ENCODE data around the gene SIGLEC9.

GRCh38 chr19:51142119-51142518 is 17.4 kb downstream of the SIGLEC9 start, which contains the start of gene SIGLEC7:
- no peak for TF ChIP-seq PRDM6 (tag by site-specific recombination; IDR thresholded peaks at IDR 0.05)
- TF ChIP-seq ZXDB (tag by site-specific recombination; IDR thresholded peaks at IDR 0.05): no peak
- no peak for TF ChIP-seq ZNF274 (IDR thresholded peaks at IDR 0.05; ENCODE audit: low read length)
- TF ChIP-seq ZNF274 (tag by site-specific recombination; IDR thresholded peaks at IDR 0.05; ENCODE audit: borderline replicate concordance): no peak
- TF ChIP-seq CTCF (tag by site-specific recombination; IDR thresholded peaks at IDR 0.05): no peak
- no peak for TF ChIP-seq ZNF184 (tag by site-specific recombination; IDR thresholded peaks at IDR 0.05)
- TF ChIP-seq ZNF560 (tag by site-specific recombination; IDR thresholded peaks at IDR 0.05; ENCODE audit: borderline replicate concordance): no peak
- TF ChIP-seq BCL11A (tag by site-specific recombination; IDR thresholded peaks at IDR 0.05; ENCODE audit: low read depth): no peak
- TF ChIP-seq SETDB1 (IDR thresholded peaks at IDR 0.05; ENCODE audit: insufficient read length, low read length): no peak
- no peak for TF ChIP-seq BCL11B (tag by site-specific recombination; IDR thresholded peaks at IDR 0.05; ENCODE audit: low read depth)
- TF ChIP-seq ZNF174 (tag by site-specific recombination; IDR thresholded peaks at IDR 0.05): no peak

All from HEK293 (cell line).